Measurements from ENCODE around the gene CORO1C. TPM values are rescaled to one million over a fixed set of nuclear protein-coding genes. Genes with fewer than 3 reads are reported as not detected.

CORO1C gene
- polyA plus RNA-seq, 1 donor from 2014 or later, result 123 TPM

DNA sequence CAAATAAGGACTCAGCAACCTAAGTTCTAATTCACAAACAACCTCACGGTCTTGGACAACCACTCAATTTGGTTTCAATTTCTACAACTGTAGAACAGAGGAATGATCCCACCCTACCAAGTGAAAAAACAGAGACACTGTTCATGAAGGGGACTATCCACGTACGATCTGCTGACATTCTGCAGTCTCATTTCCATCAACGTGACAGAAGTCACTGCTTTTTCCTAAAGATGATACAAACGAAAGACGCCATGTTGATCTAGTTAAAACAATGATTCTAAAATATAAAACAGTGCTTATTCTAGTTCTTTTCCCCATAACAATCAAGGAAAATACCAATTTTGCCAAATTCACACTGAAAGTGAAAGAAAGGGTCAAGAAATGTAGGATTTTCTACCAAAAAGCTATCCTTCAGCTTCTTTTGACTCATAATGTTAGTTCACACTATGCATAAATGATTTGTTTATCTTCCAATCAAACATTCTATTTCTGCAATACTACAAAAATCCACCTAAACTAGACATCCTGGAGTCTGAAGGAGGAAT, 38.1 kb downstream of the CORO1C start:
- Histone ChIP-seq H3K36me3 (ENCODE audit: insufficient read depth, low read length) (no peaks in the 10 kb centered on the region), H3K79me2 (replicated peaks; ENCODE audit: insufficient read depth, low read length) (peaks cover 59% of the 10 kb centered on the region), H3K4me3 (ENCODE audit: low read length) (no peak overlapping the region), H3K27me3 (ENCODE audit: insufficient read depth, low read depth, low read length) (no peaks in the 10 kb centered on the region), H3K27ac (ENCODE audit: low read length) (peak overlapping the region; percentile 100), H3K4me2 (ENCODE audit: low read length) (no peak overlapping the region), H2AFZ (ENCODE audit: low read depth, low read length) (no peak overlapping the region), H3K9me3 (ENCODE audit: low read length) (no peaks in the 10 kb centered on the region), H3K9me2 (ENCODE audit: insufficient read depth, low read length) (no peaks in the 10 kb centered on the region), H3F3A (ENCODE audit: insufficient read depth, low read length, poor library complexity, severe bottlenecking) (peaks cover 16% of the 10 kb centered on the region), H3K9ac (ENCODE audit: low read length) (peak overlapping the region; percentile 93), H4K20me1 (ENCODE audit: insufficient read depth) (peaks cover 3% of the 10 kb centered on the region)
- TF ChIP-seq RAD21 (conservative IDR thresholded peaks at IDR 0.05) (no peak), SMC3 (conservative IDR thresholded peaks at IDR 0.05; ENCODE audit: poor library complexity) (no peak), CTCF (IDR thresholded peaks at IDR 0.05; ENCODE audit: poor library complexity, severe bottlenecking) (no peak), REST (IDR thresholded peaks at IDR 0.05; ENCODE audit: borderline replicate concordance) (no peak), MXI1 (conservative IDR thresholded peaks at IDR 0.05; ENCODE audit: poor library complexity, severe bottlenecking) (no peak), TAF1 (IDR thresholded peaks at IDR 0.05; ENCODE audit: low read depth) (no peak), EP300 (conservative IDR thresholded peaks at IDR 0.05; ENCODE audit: poor library complexity, severe bottlenecking) (no peak), EZH2 (IDR thresholded peaks at IDR 0.05; ENCODE audit: borderline replicate concordance, insufficient read depth, low read length, poor library complexity, severe bottlenecking) (no peak), POLR2AphosphoS5 (IDR thresholded peaks at IDR 0.05) (no peak)

DNA sequence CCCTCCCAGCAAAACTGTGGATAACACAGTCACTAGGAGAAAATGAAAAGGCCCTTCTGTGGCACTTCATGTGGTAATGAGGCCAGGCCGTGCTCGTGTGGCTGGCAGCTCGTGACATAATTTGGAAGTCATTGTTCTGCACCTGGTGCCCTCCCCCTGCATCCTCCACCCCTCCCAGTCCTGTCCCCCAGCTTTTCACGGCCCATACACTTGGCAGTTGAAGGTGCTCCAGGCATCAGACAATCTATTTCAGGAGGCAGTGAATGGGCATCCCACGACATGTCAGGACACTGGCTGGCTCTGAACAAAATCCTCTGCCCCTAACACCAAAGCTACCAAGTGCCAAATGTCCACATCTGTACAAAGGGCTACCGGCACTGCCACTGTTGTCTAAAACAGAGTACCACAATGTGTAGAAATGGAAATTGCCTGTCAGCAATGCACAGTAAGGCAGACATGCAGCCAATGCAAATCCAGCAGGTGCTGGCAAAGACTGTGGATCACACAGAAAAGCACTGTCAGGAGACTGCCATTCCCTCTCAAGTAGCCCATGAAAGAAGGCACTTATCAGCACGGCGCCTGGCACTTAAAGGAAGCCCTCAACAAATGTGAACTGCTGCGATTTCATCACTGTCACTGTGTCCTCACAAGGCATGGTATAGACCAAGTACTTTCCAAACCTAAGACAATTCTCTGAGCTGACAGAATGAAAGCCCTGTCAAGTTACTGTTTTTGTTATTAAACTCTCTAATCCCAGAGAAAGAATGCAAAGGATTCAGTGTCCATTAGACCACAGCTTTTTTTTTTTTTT, 39.1 kb downstream of the CORO1C start:
- Histone ChIP-seq H3K9me3 (ENCODE audit: low read length) (no peaks in the 10 kb centered on the region), H2AFZ (ENCODE audit: low read depth, low read length) (peak overlapping the region; percentile 32), H3K27ac (ENCODE audit: low read length) (peak overlapping the region; percentile 100), H3K4me3 (ENCODE audit: low read length) (peak overlapping the region; percentile 56), H3K9me2 (ENCODE audit: insufficient read depth, low read length) (no peaks in the 10 kb centered on the region), H3K27me3 (ENCODE audit: insufficient read depth, low read depth, low read length) (no peaks in the 10 kb centered on the region), H4K20me1 (ENCODE audit: insufficient read depth) (peaks cover 3% of the 10 kb centered on the region), H3K4me2 (ENCODE audit: low read length) (peak overlapping the region; percentile 67), H3K9ac (ENCODE audit: low read length) (peak overlapping the region; percentile 93), H3K79me2 (replicated peaks; ENCODE audit: insufficient read depth, low read length) (peaks cover 57% of the 10 kb centered on the region), H3K36me3 (ENCODE audit: insufficient read depth, low read length) (no peaks in the 10 kb centered on the region), H3F3A (ENCODE audit: insufficient read depth, low read length, poor library complexity, severe bottlenecking) (peaks cover 16% of the 10 kb centered on the region)
- TF ChIP-seq EZH2 (IDR thresholded peaks at IDR 0.05; ENCODE audit: borderline replicate concordance, insufficient read depth, low read length, poor library complexity, severe bottlenecking), result no peak
- peak; percentile 21 for TF ChIP-seq SMC3 (conservative IDR thresholded peaks at IDR 0.05; ENCODE audit: poor library complexity)
- peak; percentile 90 for TF ChIP-seq EP300 (conservative IDR thresholded peaks at IDR 0.05; ENCODE audit: poor library complexity, severe bottlenecking)
- peak; percentile 73 for TF ChIP-seq POLR2AphosphoS5 (IDR thresholded peaks at IDR 0.05)
- no peak for TF ChIP-seq MXI1 (conservative IDR thresholded peaks at IDR 0.05; ENCODE audit: poor library complexity, severe bottlenecking)
- peak; percentile 38 for TF ChIP-seq REST (IDR thresholded peaks at IDR 0.05; ENCODE audit: borderline replicate concordance)
